ENCODE data around the gene ATXN7L1.
A peak's percentile ranks its signal among the peaks of the same experiment; 100 is the strongest.

Gene ATXN7L1

DNA sequence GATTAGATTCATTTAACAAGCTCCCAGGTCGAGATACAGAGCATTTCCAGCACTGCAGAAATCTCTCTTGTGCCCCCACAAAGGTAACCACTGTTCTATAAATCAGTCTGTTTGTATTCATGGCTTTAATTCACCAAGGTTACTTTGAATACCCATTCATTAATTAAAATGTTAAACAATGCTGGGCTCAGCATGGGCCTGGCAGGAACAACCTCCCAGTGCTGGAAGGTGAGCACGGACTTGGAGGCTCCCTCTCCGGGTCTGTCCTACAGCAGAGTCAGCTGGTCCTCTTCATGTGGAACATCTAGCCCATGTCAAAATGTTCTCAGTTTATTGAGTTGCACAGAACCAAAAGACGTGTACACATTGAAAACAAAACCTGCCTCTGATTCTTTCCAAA, 279.5 kb downstream of the ATXN7L1 start:
- TF ChIP-seq, protein P1, sequence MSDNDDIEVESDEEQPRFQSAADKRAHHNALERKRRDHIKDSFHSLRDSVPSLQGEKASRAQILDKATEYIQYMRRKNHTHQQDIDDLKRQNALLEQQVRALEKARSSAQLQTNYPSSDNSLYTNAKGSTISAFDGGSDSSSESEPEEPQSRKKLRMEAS (IDR thresholded peaks at IDR 0.05): no peak

DNA sequence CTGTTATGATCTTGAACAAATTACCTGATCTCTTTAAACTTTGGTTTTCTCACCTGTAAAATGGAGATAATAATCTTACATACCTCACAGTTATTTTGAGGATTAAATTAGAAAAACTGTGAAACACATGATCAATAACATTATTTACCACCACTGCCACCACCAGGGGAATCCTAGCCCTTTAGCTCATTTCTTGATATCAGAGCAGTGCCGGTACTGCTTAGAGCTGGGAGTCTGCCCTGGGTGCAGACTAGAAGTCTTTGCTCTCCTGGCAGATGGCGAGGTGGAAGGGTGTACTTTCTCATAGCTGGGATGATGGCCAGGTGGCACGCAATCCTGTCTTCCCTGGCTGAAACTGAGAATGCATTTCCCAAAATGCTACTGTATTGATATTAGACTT, 282.4 kb downstream of the ATXN7L1 start:
- no peak for TF ChIP-seq NFIC (IDR thresholded peaks at IDR 0.05)
- no peak for TF ChIP-seq FOXM1 (IDR thresholded peaks at IDR 0.05; ENCODE audit: borderline replicate concordance, low read depth)
- no peak for TF ChIP-seq YY1 (IDR thresholded peaks at IDR 0.05; ENCODE audit: low read depth)
- TF ChIP-seq TEAD4 (IDR thresholded peaks at IDR 0.05): no peak
- TF ChIP-seq RAD21 (IDR thresholded peaks at IDR 0.05; ENCODE audit: low read depth): no peak
- TF ChIP-seq, protein P1 (IDR thresholded peaks at IDR 0.05): no peak
- no peak for TF ChIP-seq CREB1 (IDR thresholded peaks at IDR 0.05; ENCODE audit: low read depth)
- TF ChIP-seq TCF12 (IDR thresholded peaks at IDR 0.05; ENCODE audit: low read depth): no peak
- no peak for TF ChIP-seq ZBTB7A (IDR thresholded peaks at IDR 0.05; ENCODE audit: low read depth)
- TF ChIP-seq CEBPB (IDR thresholded peaks at IDR 0.05): no peak
- no peak for TF ChIP-seq EGR1 (IDR thresholded peaks at IDR 0.05)
- TF ChIP-seq, protein P2, sequence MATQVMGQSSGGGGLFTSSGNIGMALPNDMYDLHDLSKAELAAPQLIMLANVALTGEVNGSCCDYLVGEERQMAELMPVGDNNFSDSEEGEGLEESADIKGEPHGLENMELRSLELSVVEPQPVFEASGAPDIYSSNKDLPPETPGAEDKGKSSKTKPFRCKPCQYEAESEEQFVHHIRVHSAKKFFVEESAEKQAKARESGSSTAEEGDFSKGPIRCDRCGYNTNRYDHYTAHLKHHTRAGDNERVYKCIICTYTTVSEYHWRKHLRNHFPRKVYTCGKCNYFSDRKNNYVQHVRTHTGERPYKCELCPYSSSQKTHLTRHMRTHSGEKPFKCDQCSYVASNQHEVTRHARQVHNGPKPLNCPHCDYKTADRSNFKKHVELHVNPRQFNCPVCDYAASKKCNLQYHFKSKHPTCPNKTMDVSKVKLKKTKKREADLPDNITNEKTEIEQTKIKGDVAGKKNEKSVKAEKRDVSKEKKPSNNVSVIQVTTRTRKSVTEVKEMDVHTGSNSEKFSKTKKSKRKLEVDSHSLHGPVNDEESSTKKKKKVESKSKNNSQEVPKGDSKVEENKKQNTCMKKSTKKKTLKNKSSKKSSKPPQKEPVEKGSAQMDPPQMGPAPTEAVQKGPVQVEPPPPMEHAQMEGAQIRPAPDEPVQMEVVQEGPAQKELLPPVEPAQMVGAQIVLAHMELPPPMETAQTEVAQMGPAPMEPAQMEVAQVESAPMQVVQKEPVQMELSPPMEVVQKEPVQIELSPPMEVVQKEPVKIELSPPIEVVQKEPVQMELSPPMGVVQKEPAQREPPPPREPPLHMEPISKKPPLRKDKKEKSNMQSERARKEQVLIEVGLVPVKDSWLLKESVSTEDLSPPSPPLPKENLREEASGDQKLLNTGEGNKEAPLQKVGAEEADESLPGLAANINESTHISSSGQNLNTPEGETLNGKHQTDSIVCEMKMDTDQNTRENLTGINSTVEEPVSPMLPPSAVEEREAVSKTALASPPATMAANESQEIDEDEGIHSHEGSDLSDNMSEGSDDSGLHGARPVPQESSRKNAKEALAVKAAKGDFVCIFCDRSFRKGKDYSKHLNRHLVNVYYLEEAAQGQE (IDR thresholded peaks at IDR 0.05; ENCODE audit: low read depth): no peak
- TF ChIP-seq EP300 (IDR thresholded peaks at IDR 0.05; ENCODE audit: borderline replicate concordance): no peak
- TF ChIP-seq, protein P3, sequence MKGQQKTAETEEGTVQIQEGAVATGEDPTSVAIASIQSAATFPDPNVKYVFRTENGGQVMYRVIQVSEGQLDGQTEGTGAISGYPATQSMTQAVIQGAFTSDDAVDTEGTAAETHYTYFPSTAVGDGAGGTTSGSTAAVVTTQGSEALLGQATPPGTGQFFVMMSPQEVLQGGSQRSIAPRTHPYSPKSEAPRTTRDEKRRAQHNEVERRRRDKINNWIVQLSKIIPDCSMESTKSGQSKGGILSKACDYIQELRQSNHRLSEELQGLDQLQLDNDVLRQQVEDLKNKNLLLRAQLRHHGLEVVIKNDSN (IDR thresholded peaks at IDR 0.05): no peak
- no peak for TF ChIP-seq TAF1 (IDR thresholded peaks at IDR 0.05; ENCODE audit: low read depth)

DNA sequence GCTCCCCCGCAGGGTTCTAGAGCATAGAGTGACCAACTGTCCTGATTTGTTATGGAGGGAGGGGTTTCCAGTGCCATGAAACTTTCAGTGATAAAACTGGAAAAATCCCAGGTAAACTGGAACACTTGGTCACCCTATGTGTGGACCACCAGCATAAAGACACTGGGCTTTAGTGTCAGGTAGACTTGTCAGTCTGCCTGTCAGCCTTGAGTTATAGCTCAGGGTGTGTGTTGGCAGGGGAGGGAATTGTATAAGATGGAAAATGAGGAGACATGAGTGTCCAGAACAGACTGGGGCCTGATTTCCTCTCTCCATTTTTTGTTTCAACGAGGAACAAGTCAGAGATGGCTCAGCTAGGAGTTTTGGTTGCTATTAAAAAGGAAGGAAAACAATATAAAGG, 284.9 kb downstream of the ATXN7L1 start:
- TF ChIP-seq, protein P2 (IDR thresholded peaks at IDR 0.05; ENCODE audit: low read depth): no peak
- no peak for TF ChIP-seq YY1 (IDR thresholded peaks at IDR 0.05; ENCODE audit: low read depth)
- TF ChIP-seq EP300 (IDR thresholded peaks at IDR 0.05; ENCODE audit: borderline replicate concordance): no peak

DNA sequence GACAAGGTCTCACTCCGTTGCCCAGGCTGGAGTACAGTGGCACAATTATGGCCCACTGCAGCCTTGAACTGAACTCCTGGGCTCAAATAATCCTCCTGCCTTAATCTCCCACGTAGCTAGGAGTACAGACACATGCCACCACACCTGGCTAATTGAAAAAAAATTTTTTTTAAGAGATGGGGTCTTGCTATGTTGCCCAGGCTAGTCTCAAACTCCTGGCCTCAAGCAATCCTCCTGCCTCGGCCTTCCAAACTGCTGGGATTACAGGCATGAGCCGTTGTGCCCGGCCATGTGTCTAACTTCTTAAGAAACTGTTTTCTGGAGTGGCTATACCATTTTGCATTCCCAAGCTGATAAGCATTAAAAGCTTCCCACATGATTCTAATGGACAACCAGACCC, 285.6 kb downstream of the ATXN7L1 start:
- no peak for TF ChIP-seq FOXM1 (IDR thresholded peaks at IDR 0.05; ENCODE audit: borderline replicate concordance, low read depth)
- no peak for TF ChIP-seq ZBTB7A (IDR thresholded peaks at IDR 0.05; ENCODE audit: low read depth)

DNA sequence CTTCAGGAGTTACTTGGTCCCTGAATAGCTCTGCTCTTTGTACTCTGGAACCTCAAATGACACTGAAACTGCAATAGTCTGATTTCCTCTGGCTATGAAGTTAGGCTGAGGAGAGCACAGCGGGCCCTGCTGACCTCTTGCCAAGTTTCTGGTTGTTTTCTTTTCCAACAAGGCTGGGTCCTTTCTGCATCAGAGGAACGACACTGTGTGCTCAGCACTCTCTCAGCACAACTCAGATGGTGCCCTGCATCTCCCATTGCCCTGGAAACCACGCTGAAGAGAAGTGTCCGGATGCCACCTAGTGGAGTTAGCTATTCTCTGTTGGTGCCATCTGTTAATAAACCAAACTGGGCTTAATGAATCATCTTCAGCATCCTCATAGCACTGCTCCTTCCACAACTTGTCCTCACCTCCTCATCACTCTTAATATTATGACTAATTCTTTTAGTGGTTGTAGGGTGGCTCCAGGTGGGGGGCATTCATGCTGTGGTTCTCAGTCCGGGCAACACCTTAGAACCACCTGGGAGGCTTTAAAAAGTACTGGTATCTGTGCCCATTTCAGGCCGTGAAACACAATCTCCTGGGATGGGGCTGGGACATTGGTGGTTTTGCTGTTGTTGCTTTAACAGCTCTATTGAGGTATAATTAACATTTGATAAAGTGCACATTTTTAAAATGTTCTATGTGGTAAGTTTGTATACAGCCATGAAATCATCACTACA, 286.9 kb downstream of the ATXN7L1 start:
- no peak for TF ChIP-seq ZBTB7A (IDR thresholded peaks at IDR 0.05; ENCODE audit: low read depth)
- TF ChIP-seq RAD21 (IDR thresholded peaks at IDR 0.05; ENCODE audit: low read depth): peak; percentile 79

DNA sequence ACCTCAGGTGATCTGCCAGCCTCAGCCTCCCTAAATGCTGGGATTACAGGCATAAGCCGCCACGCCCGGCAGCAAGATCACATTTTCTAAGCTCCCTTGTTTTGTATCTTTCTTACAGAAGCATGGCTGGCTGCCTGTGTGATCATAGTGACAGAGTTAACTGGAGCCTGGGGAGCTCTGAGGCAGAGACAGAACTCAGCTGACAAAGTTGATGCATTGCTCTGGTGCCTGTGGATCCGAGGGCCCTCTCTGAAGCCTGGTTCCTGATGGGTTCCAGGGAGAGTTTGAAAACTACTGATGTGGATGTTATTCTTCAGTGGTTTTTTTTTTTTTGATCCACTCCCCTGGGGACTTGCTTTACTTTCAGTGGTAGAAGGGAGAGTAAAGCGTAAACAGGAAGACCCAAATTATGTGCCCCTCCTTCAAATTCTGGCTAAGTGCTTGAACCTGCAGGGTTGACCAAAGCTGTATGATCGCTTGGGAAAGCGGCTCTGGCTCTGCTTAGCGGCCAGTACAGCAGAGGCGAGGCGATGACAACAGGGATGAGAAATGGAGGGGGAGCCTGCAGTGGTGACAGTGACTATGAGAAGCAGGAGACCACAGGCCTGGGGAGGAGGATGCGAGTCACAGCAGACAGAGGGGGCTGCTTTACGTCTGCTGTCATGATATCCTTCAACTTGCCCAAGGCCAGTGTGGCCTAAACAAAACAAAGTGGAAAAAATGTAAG, 288.3 kb downstream of the ATXN7L1 start:
- TF ChIP-seq, protein P2 (IDR thresholded peaks at IDR 0.05; ENCODE audit: low read depth): no peak
- TF ChIP-seq ZBTB7A (IDR thresholded peaks at IDR 0.05; ENCODE audit: low read depth) (no peak), TEAD4 (IDR thresholded peaks at IDR 0.05) (no peak), TCF12 (IDR thresholded peaks at IDR 0.05; ENCODE audit: low read depth) (no peak), CEBPB (IDR thresholded peaks at IDR 0.05) (no peak), CREB1 (IDR thresholded peaks at IDR 0.05; ENCODE audit: low read depth) (no peak), EP300 (IDR thresholded peaks at IDR 0.05; ENCODE audit: borderline replicate concordance) (no peak)

Measured in Ishikawa (cell line).